OCI-LY1 (cell line): Measurements from ENCODE around the gene VPS26B.

Experiments
- CTCF ChIP-seq: fragments of 200-600 bp; sonication (generic), shearing (Covaris generic); IDR thresholded peaks from 2 replicates; pipeline ENCODE4 v1.5.1; 2017; ENCODE audit warnings: mild to moderate bottlenecking, antibody characterized with exemption, low read length, moderate library complexity, mixed read lengths
- EZH2 ChIP-seq: fragments of 200-600 bp; sonication (generic), shearing (Covaris generic); IDR thresholded peaks from 2 replicates; pipeline ENCODE4 v1.8.0; 2017; ENCODE audit warnings: borderline replicate concordance, mixed run types, mild to moderate bottlenecking, antibody characterized with exemption, low read length, moderate library complexity, mixed read lengths

- no peak for TF ChIP-seq CTCF
- no peak for TF ChIP-seq EZH2
Observed at GRCh38 chr11:134272381-134273316, 48.2 kb downstream of the VPS26B start.
